ENCODE results near the gene KIF26B.

KIF26B gene

GRCh38 chr1:245177071-245177900 lies 22.5 kb downstream of the KIF26B start:
- no peaks in the 10 kb centered on the region for H3K9me3 ChIP-seq (ENCODE audit: control insufficient read depth, low read depth, low read length)
- H3K36me3 ChIP-seq (ENCODE audit: control insufficient read depth, low read depth, low read length), result no peaks in the 10 kb centered on the region
- no peak overlapping the region for H3K4me3 ChIP-seq (ENCODE audit: low read length)
- no peak overlapping the region for H3K9ac ChIP-seq (ENCODE audit: low read length)
- peaks cover 10% of the 10 kb centered on the region for H3K4me1 ChIP-seq (ENCODE audit: control insufficient read depth, low read depth, low read length)
- H3K27ac ChIP-seq (ENCODE audit: low read length), result no peak overlapping the region
- no peaks in the 10 kb centered on the region for H3K27me3 ChIP-seq (ENCODE audit: control insufficient read depth, insufficient read depth, low read length)

GRCh38 chr1:245179706-245180105 lies 24.9 kb downstream of the KIF26B start:
- no peak overlapping the region for H3K27ac ChIP-seq (ENCODE audit: low read length)
- H3K4me3 ChIP-seq (ENCODE audit: low read length), result no peak overlapping the region
- H3K36me3 ChIP-seq (ENCODE audit: control insufficient read depth, low read depth, low read length), result no peaks in the 10 kb centered on the region
- H3K9me3 ChIP-seq (ENCODE audit: control insufficient read depth, low read depth, low read length), result no peaks in the 10 kb centered on the region
- no peak overlapping the region for H3K9ac ChIP-seq (ENCODE audit: low read length)
- H3K27me3 ChIP-seq (ENCODE audit: control insufficient read depth, insufficient read depth, low read length), result no peaks in the 10 kb centered on the region
- peaks cover 10% of the 10 kb centered on the region for H3K4me1 ChIP-seq (ENCODE audit: control insufficient read depth, low read depth, low read length)

DNA sequence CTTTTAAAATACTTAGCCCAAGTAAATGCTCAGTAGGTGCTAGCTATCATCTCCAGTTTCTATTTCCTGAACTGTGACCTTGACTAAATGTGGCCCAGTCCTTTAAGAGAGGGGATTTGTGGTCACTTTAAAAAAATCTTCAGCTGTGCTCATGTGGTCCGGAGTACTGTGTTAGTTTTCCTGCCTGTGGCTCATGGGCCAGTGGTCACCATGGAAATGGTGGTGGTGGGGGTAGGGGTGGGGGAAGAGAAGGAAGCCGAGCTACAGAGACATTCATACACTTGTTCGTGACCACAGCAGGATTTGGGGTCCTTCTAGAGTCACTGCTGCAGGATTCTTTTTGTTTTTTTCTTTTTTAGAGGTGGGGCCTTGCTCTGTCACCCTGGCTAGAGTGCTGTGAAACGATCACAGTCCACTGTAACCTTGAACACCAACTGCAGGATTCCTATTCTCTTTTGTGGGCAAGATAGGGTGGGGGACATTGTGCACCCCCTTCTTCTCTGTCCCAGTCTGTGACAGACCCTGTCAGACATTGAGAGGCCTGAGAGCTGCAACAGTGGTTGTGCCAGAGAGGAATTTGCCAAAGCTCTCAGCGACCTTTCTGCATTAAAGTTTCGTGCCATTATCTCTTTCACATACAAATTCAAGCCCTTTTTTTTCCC lies 25.8 kb downstream of the KIF26B start:
- Histone ChIP-seq H3K36me3 (ENCODE audit: control insufficient read depth, low read depth, low read length) (no peaks in the 10 kb centered on the region), H3K9me3 (ENCODE audit: control insufficient read depth, low read depth, low read length) (no peaks in the 10 kb centered on the region), H3K4me1 (ENCODE audit: control insufficient read depth, low read depth, low read length) (peaks cover 10% of the 10 kb centered on the region), H3K27ac (ENCODE audit: low read length) (no peak overlapping the region), H3K4me3 (ENCODE audit: low read length) (no peak overlapping the region), H3K9ac (ENCODE audit: low read length) (no peak overlapping the region), H3K27me3 (ENCODE audit: control insufficient read depth, insufficient read depth, low read length) (no peaks in the 10 kb centered on the region)

DNA sequence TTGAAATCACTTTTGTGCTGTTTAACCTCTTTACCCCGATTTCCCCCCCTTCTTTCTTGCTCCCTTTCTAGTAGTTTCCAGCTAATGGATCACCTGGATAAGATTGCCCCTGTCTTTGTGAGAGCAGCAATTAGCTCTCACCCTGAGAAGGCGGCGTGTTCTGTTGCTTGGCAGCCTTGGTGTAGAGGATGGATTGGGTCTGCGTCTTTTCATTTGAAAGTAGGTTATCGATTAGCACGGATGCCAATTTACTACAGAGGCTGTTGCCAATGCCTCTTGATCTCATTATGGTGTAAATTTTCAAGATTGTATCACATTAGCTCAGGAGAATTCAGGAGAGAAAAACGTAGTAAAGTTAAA lies 26.4 kb downstream of the KIF26B start:
- no peaks in the 10 kb centered on the region for H3K27me3 ChIP-seq (ENCODE audit: control insufficient read depth, insufficient read depth, low read length)
- H3K4me3 ChIP-seq (ENCODE audit: low read length), result no peak overlapping the region
- no peaks in the 10 kb centered on the region for H3K36me3 ChIP-seq (ENCODE audit: control insufficient read depth, low read depth, low read length)
- H3K4me1 ChIP-seq (ENCODE audit: control insufficient read depth, low read depth, low read length), result peaks cover 10% of the 10 kb centered on the region
- H3K9ac ChIP-seq (ENCODE audit: low read length), result no peak overlapping the region
- H3K9me3 ChIP-seq (ENCODE audit: control insufficient read depth, low read depth, low read length), result no peaks in the 10 kb centered on the region
- no peak overlapping the region for H3K27ac ChIP-seq (ENCODE audit: low read length)

DNA sequence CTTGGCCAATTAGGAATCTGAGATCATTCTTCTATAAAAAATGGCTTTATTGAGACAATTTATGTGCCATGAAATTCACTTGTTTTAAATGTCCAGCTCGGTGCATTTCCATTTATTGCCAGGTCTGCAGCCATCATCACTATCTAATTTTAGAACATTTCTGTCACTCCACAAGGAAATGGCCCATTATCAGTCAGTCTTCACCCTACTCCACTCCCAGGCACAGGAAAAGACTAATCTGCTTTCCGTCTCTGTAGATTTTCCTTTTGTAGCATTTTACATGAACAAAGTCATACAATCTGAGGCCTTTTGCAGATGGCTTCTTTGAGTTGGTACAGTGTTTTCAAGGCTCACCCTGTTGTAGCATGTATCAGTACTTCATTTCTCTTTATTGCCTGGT lies 27.2 kb downstream of the KIF26B start:
- Histone ChIP-seq H3K4me1 (ENCODE audit: control insufficient read depth, low read depth, low read length) (peaks cover 10% of the 10 kb centered on the region), H3K27me3 (ENCODE audit: control insufficient read depth, insufficient read depth, low read length) (no peaks in the 10 kb centered on the region), H3K4me3 (ENCODE audit: low read length) (no peak overlapping the region), H3K9ac (ENCODE audit: low read length) (no peak overlapping the region), H3K36me3 (ENCODE audit: control insufficient read depth, low read depth, low read length) (no peaks in the 10 kb centered on the region), H3K27ac (ENCODE audit: low read length) (no peak overlapping the region), H3K9me3 (ENCODE audit: control insufficient read depth, low read depth, low read length) (no peaks in the 10 kb centered on the region)

DNA sequence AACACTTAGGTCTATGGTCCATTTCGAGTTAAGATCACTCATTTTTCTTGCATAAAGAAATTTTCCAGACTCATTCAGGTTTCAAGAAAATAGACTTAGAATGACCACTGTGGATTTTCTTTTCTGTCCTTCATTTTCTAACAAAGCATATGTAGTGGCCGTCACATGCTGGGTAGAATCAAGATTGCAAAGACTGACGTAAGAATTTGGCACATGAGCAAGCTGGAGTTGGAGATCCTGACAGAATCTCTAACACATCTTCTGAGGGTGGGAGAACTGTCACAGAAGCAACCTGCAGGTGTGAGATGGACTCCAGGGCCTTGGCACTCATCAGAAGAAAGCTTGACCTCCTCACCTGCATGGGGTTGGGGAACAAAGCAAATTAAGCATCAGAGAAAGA lies 28.6 kb downstream of the KIF26B start:
- Histone ChIP-seq H3K9ac (ENCODE audit: low read length) (no peak overlapping the region), H3K27ac (ENCODE audit: low read length) (no peak overlapping the region), H3K4me1 (ENCODE audit: control insufficient read depth, low read depth, low read length) (peaks cover 10% of the 10 kb centered on the region), H3K4me3 (ENCODE audit: low read length) (no peak overlapping the region), H3K36me3 (ENCODE audit: control insufficient read depth, low read depth, low read length) (no peaks in the 10 kb centered on the region), H3K27me3 (ENCODE audit: control insufficient read depth, insufficient read depth, low read length) (no peaks in the 10 kb centered on the region), H3K9me3 (ENCODE audit: control insufficient read depth, low read depth, low read length) (no peaks in the 10 kb centered on the region)

DNA sequence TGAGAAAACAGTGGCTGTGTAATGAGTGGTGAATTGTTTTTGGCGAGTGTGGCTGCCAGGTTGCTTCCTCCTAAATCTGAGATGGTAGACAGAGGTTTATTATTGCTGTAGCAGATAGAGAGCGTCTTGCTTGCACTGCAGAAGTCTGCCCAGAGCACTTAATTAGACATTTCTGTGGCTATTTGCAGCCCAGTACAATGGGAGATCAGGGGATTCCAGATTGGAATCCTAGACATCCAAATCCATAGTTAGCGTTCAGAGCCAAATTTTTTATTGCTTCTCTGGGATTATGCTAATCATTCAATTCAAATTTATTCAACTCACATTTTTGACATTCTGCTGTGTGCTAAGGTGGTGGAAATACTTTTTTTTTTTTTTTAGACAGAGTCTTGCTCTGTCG lies 30.0 kb downstream of the KIF26B start:
- Histone ChIP-seq H3K27me3 (ENCODE audit: control insufficient read depth, insufficient read depth, low read length) (no peaks in the 10 kb centered on the region), H3K9me3 (ENCODE audit: control insufficient read depth, low read depth, low read length) (no peaks in the 10 kb centered on the region), H3K4me3 (ENCODE audit: low read length) (no peak overlapping the region), H3K36me3 (ENCODE audit: control insufficient read depth, low read depth, low read length) (no peaks in the 10 kb centered on the region), H3K4me1 (ENCODE audit: control insufficient read depth, low read depth, low read length) (peaks cover 10% of the 10 kb centered on the region), H3K27ac (ENCODE audit: low read length) (no peak overlapping the region), H3K9ac (ENCODE audit: low read length) (no peak overlapping the region)

- no peak overlapping the region for H3K9ac ChIP-seq (ENCODE audit: low read length)
- no peaks in the 10 kb centered on the region for H3K36me3 ChIP-seq (ENCODE audit: control insufficient read depth, low read depth, low read length)
- H3K9me3 ChIP-seq (ENCODE audit: control insufficient read depth, low read depth, low read length), result no peaks in the 10 kb centered on the region
Measured at GRCh38 chr1:245188403-245188802, 33.6 kb downstream of the KIF26B start.

GRCh38 chr1:245195398-245195797 lies 40.6 kb downstream of the KIF26B start:
- Histone ChIP-seq H3K4me1 (ENCODE audit: control insufficient read depth, low read depth, low read length) (peaks cover 17% of the 10 kb centered on the region), H3K36me3 (ENCODE audit: control insufficient read depth, low read depth, low read length) (no peaks in the 10 kb centered on the region), H3K27ac (ENCODE audit: low read length) (no peak overlapping the region), H3K9ac (ENCODE audit: low read length) (no peak overlapping the region), H3K27me3 (ENCODE audit: control insufficient read depth, insufficient read depth, low read length) (no peaks in the 10 kb centered on the region), H3K9me3 (ENCODE audit: control insufficient read depth, low read depth, low read length) (no peaks in the 10 kb centered on the region), H3K4me3 (ENCODE audit: low read length) (no peak overlapping the region)

More at GRCh38 chr1:245188403-245188802, 33.6 kb downstream of the KIF26B start:
- no peak overlapping the region for H3K4me3 ChIP-seq (ENCODE audit: low read length)
- no peak overlapping the region for H3K27ac ChIP-seq (ENCODE audit: low read length)
- no peaks in the 10 kb centered on the region for H3K4me1 ChIP-seq (ENCODE audit: control insufficient read depth, low read depth, low read length)
- H3K27me3 ChIP-seq (ENCODE audit: control insufficient read depth, insufficient read depth, low read length), result no peaks in the 10 kb centered on the region

DNA sequence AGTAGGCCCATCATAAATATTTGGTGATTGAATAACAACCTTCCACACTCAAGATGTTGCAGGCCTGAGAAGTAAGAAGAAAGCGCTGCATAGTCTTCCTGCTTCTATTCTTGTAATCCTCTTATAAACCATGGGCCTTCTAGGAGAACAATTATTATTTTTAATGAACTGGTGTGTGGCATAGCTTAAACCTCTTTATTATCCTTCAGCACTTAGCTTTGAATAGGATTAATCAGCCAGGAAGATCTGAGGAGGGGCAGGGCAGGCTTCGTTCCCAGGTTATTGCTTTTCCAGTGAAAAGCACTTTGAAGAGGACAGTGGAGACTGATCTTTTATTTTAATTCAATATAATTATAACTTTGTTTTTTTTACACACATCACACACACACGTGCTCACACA lies 42.3 kb downstream of the KIF26B start:
- Histone ChIP-seq H3K9ac (ENCODE audit: low read length) (no peak overlapping the region), H3K4me1 (ENCODE audit: control insufficient read depth, low read depth, low read length) (peaks cover 27% of the 10 kb centered on the region), H3K9me3 (ENCODE audit: control insufficient read depth, low read depth, low read length) (no peaks in the 10 kb centered on the region), H3K4me3 (ENCODE audit: low read length) (no peak overlapping the region), H3K27me3 (ENCODE audit: control insufficient read depth, insufficient read depth, low read length) (no peaks in the 10 kb centered on the region), H3K27ac (ENCODE audit: low read length) (no peak overlapping the region), H3K36me3 (ENCODE audit: control insufficient read depth, low read depth, low read length) (no peaks in the 10 kb centered on the region)

GRCh38 chr1:245197911-245198379 lies 43.2 kb downstream of the KIF26B start:
- Histone ChIP-seq H3K36me3 (ENCODE audit: control insufficient read depth, low read depth, low read length) (no peaks in the 10 kb centered on the region), H3K27ac (ENCODE audit: low read length) (no peak overlapping the region), H3K9ac (ENCODE audit: low read length) (no peak overlapping the region), H3K9me3 (ENCODE audit: control insufficient read depth, low read depth, low read length) (no peaks in the 10 kb centered on the region), H3K27me3 (ENCODE audit: control insufficient read depth, insufficient read depth, low read length) (no peaks in the 10 kb centered on the region), H3K4me3 (ENCODE audit: low read length) (no peak overlapping the region), H3K4me1 (ENCODE audit: control insufficient read depth, low read depth, low read length) (peaks cover 27% of the 10 kb centered on the region)
